ENCODE results near the gene RASGEF1C. TPM values are rescaled to one million over a fixed set of nuclear protein-coding genes. Genes with fewer than 3 reads are reported as not detected.

The RASGEF1C gene
- total RNA-seq, 3 donors from 2014 or later: 0.73 TPM; not detected in 2

DNA sequence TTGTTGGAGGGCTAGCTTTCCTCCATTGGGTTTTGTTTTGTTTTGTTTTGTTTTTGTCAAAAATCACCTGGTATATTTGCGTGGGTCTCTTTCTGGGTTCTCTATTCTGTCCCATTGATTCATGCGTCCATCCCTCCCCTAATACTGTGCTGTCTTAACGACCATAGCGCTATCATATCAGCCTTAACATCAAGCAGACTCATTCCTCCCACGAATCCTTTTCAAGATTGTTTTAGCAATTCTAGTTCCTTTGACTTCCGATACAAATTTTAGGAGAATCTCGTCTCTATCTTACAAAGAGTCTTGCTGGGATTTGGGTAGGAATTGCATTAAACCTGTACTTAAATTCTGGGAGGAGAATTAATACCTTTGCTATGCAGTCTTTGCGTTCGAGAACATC is 106.4 kb downstream of the RASGEF1C start:
- intact Hi-C loops (cut with DNase I; ENCODE audit: low total_unique reads): no loop called here
- no peaks in the 10 kb centered on the region for H3K27me3 ChIP-seq
- H3K4me3 ChIP-seq: no peak overlapping the region
- TF ChIP-seq, protein P1, sequence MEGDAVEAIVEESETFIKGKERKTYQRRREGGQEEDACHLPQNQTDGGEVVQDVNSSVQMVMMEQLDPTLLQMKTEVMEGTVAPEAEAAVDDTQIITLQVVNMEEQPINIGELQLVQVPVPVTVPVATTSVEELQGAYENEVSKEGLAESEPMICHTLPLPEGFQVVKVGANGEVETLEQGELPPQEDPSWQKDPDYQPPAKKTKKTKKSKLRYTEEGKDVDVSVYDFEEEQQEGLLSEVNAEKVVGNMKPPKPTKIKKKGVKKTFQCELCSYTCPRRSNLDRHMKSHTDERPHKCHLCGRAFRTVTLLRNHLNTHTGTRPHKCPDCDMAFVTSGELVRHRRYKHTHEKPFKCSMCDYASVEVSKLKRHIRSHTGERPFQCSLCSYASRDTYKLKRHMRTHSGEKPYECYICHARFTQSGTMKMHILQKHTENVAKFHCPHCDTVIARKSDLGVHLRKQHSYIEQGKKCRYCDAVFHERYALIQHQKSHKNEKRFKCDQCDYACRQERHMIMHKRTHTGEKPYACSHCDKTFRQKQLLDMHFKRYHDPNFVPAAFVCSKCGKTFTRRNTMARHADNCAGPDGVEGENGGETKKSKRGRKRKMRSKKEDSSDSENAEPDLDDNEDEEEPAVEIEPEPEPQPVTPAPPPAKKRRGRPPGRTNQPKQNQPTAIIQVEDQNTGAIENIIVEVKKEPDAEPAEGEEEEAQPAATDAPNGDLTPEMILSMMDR (IDR thresholded peaks at IDR 0.05): no peak
- TF ChIP-seq POLR2AphosphoS5 (IDR thresholded peaks at IDR 0.05): no peak
- TF ChIP-seq POLR2A (IDR thresholded peaks at IDR 0.05): no peak
- peaks cover 4 to 11% of the 10 kb centered on the region in 2 donors for H3K9me3 ChIP-seq
- H3K4me1 ChIP-seq: no peaks in the 10 kb centered on the region
- H3K27ac ChIP-seq: no peak overlapping the region
- H3K36me3 ChIP-seq: no peaks in the 10 kb centered on the region
- no peak for DNase-seq (ENCODE audit: low spot score in 2 of 2)

DNA sequence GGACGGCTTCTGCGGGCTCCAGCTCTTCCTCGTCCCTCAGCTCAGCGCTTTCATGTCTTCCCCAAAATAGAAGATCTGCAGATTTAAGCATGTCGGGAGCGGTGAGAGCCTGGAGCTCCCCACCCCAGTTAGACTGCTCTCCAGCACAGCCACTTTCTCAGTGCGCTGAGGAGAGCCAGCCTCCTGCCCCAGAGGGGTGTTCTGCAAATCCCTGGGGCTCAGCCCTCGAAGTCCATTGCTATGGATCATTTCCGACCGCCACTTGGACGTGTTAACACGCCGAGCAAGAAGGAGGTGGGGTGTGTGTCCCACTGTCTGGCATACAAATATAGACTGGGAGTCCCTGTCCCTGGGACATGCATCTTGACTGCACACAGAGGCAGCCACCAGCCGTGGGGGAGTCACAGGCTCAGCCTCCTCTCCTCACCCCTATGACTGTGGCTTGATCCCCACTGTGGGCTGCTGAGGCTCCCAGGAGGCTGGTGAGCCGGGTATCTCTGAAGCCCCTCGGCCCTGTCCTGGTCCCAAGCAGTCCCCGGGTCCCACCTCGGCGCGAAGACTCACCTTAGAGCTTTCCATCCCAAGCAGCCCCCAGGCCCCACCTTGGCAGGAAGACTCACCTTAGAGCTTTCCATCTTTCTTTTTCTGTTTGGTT is 107.4 kb downstream of the RASGEF1C start:
- Histone ChIP-seq H3K27me3 (no peaks in the 10 kb centered on the region), H3K4me3 (no peak overlapping the region), H3K36me3 (no peaks in the 10 kb centered on the region), H3K9me3 (peaks cover 0 to under 1% of the 10 kb centered on the region in 2 donors), H3K4me1 (no peaks in the 10 kb centered on the region), H3K27ac (no peak overlapping the region)
- peak in 1 of 2 donors; percentile 34 for DNase-seq (ENCODE audit: low spot score in 2 of 2)
- intact Hi-C loops (cut with DNase I; ENCODE audit: low total_unique reads): no loop called here
- TF ChIP-seq, protein P1 (IDR thresholded peaks at IDR 0.05): no peak
- TF ChIP-seq POLR2A (IDR thresholded peaks at IDR 0.05): no peak

DNA sequence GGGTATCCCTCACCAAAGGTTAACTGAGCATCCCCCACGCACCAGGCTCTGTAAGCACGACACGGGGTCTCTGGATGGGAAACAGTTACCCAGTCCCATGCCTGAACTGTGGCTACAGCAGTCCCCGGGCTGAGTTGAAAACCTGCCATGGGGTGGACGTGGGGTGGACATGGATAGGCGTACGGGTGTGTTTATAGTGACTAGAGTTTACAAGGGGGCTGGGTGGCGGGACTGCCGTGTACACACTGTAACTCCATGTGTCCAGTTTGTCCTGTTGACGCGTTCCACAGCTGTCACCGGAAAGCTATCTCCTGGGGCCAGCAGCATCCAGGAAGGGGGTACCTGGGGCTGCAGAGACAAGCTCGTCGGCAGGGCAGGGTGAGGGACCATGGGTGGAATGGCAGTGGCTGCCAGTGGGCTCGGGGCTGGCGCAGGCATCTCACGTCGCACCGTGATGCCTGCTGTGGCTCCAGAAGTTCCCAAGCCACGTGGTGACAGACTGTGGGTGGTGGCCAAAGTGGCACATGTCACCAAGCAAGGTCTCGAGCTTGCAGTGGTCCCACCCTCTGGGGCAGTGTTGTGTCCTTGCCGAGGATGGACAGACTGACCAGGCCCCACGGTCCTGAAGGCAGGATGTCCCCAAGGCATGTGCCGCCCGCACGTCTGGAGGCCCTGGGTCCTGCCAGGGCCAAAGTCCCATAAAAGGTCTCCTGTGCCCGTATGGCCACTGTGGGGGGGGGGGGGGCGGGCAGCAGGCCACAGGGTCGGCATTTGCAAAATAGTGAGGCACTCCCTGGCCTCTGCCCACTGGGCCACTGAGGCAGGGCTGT is 108.2 kb downstream of the RASGEF1C start:
- H3K4me3 ChIP-seq: no peak overlapping the region
- no peak overlapping the region for H3K27ac ChIP-seq
- intact Hi-C loops (cut with DNase I; ENCODE audit: low total_unique reads): no loop called here
- H3K36me3 ChIP-seq: no peaks in the 10 kb centered on the region
- H3K27me3 ChIP-seq: no peaks in the 10 kb centered on the region
- H3K9me3 ChIP-seq: no peaks in the 10 kb centered on the region
- H3K4me1 ChIP-seq: no peaks in the 10 kb centered on the region
- DNase-seq (ENCODE audit: low spot score in 2 of 2): peak in 1 of 2 donors; percentile 38
- no peak for TF ChIP-seq POLR2AphosphoS5 (IDR thresholded peaks at IDR 0.05)
- TF ChIP-seq, protein P1 (IDR thresholded peaks at IDR 0.05): no peak
- TF ChIP-seq POLR2A (IDR thresholded peaks at IDR 0.05): no peak

DNA sequence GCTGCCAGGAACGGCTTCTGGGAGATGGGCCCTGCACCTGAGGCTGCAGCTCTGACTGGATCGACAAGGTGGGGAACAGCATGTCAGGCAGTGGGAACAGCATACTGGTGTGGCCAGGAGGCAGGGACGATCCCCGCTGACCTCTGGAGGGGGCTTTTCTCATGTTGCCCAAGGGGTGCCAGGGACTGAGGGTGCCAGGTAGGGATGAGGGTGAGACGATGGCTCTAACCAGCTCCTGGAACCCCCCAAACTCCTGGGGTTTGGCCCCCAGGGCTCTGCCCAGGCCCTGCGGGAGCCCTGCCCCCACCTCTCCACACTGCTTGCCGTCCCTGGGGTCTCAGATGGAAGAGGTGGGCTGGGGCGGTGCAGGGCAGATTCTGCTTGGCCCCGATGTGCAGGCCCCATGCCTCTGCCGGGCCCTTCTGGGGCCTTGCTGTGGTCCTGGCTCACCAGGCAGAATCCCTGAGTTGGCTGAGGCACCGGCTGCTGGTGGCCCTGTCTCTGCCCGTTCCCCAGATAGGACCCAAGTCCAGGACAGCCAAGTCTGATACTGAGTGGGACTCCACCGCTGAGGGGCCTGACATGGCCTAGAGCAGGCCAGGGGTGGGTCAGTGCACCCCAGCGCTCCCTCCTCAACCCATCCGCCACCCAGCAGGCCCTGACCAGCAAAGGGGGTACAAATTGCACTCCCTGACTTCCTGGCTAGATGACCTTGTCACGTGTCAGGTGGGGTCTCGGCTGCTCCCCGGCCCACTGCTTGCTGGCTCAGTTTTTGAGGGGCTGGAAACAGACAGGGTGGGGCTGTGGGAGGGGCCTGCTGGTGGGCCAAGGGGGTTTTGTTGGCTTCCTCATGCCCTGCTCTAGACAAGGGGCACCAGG is 109.0 kb downstream of the RASGEF1C start:
- Histone ChIP-seq H3K27ac (no peak overlapping the region), H3K4me3 (no peak overlapping the region), H3K9me3 (no peaks in the 10 kb centered on the region), H3K36me3 (no peaks in the 10 kb centered on the region), H3K4me1 (no peaks in the 10 kb centered on the region), H3K27me3 (no peaks in the 10 kb centered on the region)
- intact Hi-C loops (cut with DNase I; ENCODE audit: low total_unique reads): no loop called here
- TF ChIP-seq, protein P1 (IDR thresholded peaks at IDR 0.05): no peak
- TF ChIP-seq POLR2A (IDR thresholded peaks at IDR 0.05) (no peak), POLR2AphosphoS5 (IDR thresholded peaks at IDR 0.05) (no peak)
- DNase-seq (ENCODE audit: low spot score in 2 of 2): peak in 1 of 2 donors; percentile 43
